SW 1271 (cell line): ENCODE measurements around the gene CDH5.

Experiments used
- DNase-seq, 2 experiments: peaks; one replicate each; lab custom pipeline; 2025; lab: John Stamatoyannopoulos, UW

CDH5 gene

DNA sequence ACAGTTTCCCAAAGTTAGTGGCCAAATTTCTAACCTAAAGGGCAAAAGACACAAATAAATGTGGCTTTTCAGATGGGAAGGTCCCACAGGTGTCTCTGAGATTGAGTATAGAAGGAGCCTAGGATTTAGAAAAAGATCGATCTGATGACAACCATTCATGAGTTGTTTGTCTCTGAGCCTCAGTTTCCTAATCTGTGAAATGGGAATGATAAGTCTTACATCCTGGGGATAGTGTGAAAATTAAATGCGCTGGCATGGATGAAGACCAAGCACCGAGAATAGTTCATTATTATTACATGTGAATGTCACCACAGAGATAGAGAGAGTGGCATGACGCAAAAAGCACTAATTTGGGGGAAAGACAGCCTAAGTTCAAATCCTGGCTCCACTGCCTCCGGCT is 7.2 kb downstream of the CDH5 start:
- no peak for DNase-seq

DNA sequence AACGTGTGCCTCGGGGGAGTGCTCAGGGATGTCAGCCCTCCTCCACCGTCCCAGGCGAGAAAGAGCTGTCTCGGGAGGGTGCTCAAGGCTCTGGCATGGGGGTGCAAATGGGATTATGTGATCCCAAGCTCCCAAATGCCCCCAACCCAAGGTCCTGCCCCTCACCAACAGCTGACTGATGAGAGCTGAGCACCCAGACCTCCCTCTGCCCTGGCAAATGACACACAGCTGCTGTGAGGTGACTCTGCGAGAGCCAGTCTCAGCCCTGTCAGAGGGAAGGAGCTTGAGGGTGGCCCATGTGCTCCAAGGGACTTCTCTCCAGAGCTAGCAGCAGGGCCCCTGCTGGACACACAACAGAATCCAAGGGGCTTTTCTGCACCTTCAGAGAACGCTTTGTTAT is 7.7 kb downstream of the CDH5 start:
- no peak for DNase-seq

GRCh38 chr16:66375451-66375850 is 9.0 kb downstream of the CDH5 start:
- no peak for DNase-seq

GRCh38 chr16:66376114-66376513 is 9.6 kb downstream of the CDH5 start:
- DNase-seq: no peak

DNA sequence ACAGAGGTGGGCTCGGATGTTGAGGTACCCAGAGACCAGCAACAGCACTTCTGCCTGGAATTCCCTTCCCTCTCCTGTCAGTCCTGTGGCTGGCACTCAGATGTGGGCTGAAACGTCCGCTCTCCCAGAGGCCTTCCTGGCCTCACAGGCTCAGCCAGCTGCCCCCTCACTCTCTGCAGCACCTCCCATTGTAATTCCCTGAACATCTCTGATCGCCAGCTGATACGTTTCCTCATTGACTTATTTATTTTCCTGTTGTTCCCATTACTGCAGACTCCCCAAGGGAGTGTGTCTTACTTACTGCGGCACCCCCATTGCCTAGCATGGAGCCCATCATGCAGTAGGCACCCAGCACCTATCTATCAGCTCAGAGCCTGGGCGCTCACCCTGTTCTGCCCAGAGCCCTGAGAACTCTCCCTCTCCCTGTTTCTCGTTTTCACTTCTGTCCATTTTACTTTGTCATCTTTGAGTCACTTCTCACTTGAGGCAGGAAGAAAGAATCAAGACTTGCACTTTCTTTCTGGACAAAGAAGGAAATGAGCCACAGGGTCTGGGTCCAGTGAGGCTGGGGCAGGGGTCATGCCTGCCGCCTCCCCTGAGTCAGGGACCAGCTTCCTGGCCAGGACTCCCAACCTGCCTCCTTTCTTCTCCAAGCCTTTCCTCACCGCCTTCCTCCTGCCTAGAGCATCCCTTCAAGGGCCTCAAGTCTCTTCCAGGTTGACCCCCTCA is 10.2 kb downstream of the CDH5 start:
- DNase-seq: no peak

GRCh38 chr16:66377324-66377723 is 10.8 kb downstream of the CDH5 start:
- DNase-seq: no peak

- no peak for DNase-seq
Observed at GRCh38 chr16:66378741-66379570, 12.5 kb downstream of the CDH5 start.

GRCh38 chr16:66379571-66379941 is 13.1 kb downstream of the CDH5 start:
- no peak for DNase-seq

GRCh38 chr16:66380421-66380820 is 13.9 kb downstream of the CDH5 start:
- no peak for DNase-seq

GRCh38 chr16:66381585-66382170 is 15.2 kb downstream of the CDH5 start:
- DNase-seq: no peak

DNA sequence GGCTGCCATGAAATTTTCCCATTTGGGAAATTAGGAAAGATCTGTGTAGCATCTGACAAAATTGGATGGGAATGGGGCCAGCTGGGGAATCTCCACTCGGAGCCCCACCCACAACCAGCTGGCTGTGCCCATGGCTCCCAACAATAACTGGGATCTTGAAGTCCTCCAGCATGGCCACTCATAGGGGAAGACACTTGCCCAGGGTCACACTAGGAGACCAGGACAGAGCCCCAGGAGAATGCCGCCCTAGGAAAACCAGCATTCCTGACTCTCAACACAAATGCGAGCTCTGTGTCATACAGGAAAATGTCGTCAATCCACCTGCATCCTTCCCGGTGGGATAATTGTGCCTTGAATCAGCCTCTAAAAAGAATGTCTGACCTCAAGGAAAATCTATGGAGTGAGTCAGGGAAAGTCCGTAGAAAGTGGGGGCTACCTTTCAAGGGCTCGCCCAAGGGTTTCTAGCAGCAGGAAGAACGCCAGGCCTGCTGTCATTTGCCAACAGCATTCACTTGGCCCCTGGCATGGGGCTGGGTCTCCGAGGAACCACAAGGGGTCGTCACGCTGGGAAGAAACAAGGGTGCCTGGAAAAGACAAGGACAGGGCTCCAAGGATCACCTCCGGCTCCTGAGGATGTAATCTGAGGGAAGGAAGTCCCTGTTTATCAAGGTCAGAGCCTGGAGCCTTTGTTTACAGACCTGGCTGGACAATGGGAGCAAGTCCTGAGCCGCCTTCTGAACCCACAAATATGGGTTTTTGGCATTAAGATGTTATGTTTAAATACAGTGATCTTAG is 15.9 kb downstream of the CDH5 start:
- peak; percentile 94 to 96 for DNase-seq

DNA sequence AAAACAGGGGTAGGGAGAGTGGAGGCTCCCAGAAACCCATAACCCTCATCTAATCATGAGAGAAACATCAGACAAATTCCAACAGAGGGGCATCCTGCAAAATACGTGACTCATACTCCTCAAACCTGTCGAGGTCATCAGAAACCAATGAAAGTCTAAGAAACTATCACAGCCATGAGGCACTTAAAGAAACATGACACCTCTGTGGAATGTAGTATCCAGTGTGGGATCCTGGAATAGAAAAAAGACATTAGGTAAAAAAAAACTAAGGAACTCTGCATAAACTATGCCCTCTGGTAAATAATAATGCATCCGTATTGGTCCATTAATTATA is 16.4 kb downstream of the CDH5 start:
- peak; percentile 73 to 96 for DNase-seq

DNA sequence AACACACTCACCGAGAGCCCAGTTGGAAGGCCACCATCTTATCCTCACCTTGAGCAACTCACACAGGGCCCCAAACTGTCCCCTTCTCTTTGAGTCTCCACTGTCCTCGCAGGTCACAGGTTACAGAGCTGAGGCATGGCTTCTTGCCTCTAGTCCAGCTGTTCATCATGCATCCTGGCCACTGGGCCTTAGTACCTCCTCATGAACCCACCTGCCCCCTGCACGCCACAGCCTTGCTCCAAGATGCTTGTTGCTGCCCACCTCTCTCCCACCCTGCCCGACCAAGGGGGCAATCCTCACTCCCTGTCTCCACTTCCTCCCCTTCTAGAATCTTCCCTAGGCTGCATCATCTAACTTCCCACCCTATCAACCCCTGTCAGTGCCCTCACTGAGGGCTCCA is 17.1 kb downstream of the CDH5 start:
- DNase-seq: no peak

- no peak for DNase-seq
Observed at GRCh38 chr16:66385415-66385814, 18.9 kb downstream of the CDH5 start.

DNA sequence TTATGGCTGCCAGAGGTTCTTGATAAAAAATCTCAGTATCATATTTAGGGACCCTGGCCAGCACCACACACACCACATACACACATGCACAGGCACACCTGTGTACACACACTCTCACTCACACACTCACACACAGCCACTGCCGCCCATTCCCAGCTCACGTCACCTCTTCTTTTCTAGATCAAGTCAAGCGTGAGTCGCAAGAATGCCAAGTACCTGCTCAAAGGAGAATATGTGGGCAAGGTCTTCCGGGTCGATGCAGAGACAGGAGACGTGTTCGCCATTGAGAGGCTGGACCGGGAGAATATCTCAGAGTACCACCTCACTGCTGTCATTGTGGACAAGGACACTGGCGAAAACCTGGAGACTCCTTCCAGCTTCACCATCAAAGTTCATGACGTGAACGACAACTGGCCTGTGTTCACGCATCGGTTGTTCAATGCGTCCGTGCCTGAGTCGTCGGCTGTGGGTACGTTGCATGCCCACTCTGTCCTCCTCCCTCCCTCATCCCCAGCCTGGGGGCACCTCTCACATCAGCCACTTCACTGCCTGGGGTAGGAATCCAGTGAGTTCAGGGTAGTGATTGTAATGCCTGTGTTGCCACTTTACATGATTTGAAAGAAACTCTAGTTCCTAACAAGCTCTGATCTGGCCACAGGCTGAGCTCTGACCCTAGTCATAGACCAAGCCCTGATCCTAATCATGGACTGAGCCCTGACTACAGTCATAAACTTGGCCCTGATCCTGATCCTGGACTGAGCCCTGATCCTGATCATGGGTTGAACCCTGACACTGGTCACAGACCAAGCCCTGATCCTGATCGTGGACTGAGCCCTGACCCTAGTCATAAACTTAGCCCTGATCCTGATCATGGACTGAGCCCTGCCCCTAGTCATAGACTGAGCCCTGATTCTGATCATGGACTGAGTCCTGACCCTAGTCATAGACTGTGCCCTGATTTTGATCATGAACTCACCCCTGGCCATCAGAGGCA is 20.4 kb downstream of the CDH5 start:
- no peak for DNase-seq

GRCh38 chr16:66387817-66388332 is 21.4 kb downstream of the CDH5 start:
- no peak for DNase-seq

GRCh38 chr16:66388350-66389139 is 22.1 kb downstream of the CDH5 start:
- DNase-seq: no peak

DNA sequence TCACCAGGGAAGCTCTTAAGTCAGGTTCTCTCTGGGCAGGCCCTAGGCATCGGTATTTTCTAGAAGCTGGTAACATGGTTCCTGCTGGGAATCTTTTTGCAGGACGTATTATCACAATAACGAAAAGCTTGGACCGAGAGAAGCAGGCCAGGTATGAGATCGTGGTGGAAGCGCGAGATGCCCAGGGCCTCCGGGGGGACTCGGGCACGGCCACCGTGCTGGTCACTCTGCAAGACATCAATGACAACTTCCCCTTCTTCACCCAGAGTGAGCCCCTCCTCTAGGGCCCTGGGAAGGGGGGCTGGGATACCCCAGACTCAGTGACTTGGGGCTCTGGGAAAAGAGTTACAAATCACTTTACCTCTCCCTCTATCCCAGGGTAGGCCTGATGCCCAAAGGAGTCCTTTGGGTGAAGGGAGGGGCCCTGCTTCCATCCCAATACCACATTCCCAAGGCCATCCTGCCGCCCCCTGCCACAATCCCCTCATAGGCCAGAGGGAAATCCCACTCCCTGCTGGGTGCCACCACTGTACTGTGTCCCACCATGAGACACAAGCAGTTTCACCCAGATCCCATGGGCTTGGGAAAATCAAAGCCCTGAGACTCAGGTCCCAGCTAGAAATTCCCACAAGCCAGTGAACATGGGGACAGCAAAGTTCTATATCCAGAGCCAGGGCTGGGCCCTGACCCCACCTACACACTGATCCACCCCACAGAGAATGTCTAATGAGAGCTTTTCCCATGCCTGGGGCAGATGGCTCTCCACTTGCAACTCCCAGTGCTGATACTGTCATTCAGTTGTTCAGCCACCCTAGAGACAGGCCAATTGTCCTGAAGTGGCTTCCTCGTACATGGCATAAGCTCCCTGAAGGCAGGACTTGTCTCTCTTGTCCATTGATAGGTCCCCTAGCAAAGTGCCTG is 23.0 kb downstream of the CDH5 start:
- DNase-seq: no peak
